Anterior cingulate cortex (tissue), 58 donors: ENCODE measurements around the gene ANGPTL5.
"Not testable (repeated sequence)": the region's sequence is repeated elsewhere in the genome, so short reads cannot be mapped to it uniquely, and the experiment has no call there.

Source experiments
- DNase-seq, 58 donors: peaks; one replicate each; lab custom pipeline; 2025; lab: John Stamatoyannopoulos, UW

The ANGPTL5 gene

GRCh38 chr11:101916422-101916821, at the start of gene ANGPTL5:
Gene ANGPTL5 (minus strand): TSS chr11:101916522. CDS start chr11:101907909, 8,613 bp downstream.
- DNase-seq, result no peak

- not testable (repeated sequence) for DNase-seq
Measured at GRCh38 chr11:101964200-101964599, 47.9 kb upstream of the ANGPTL5 start.

- no peak for DNase-seq
Measured at GRCh38 chr11:101960231-101960630, 43.9 kb upstream of the ANGPTL5 start.

GRCh38 chr11:101955701-101956100, 39.4 kb upstream of the ANGPTL5 start:
- no peak for DNase-seq

- no peak for DNase-seq
Measured at GRCh38 chr11:101955278-101955677, 39.0 kb upstream of the ANGPTL5 start.

- DNase-seq, result no peak
Measured at GRCh38 chr11:101949680-101950220, 33.4 kb upstream of the ANGPTL5 start.

- DNase-seq, result no peak
Measured at GRCh38 chr11:101945448-101945847, 29.1 kb upstream of the ANGPTL5 start.

GRCh38 chr11:101944923-101945322, 28.6 kb upstream of the ANGPTL5 start:
- DNase-seq, result no peak

- no peak for DNase-seq
Measured at GRCh38 chr11:101940901-101941520, 24.7 kb upstream of the ANGPTL5 start.

- DNase-seq, result no peak
Measured at GRCh38 chr11:101931692-101932091, 15.4 kb upstream of the ANGPTL5 start.

GRCh38 chr11:101929294-101929915, 13.1 kb upstream of the ANGPTL5 start:
- no peak for DNase-seq

- no peak for DNase-seq
Measured at GRCh38 chr11:101923554-101923953, 7.2 kb upstream of the ANGPTL5 start.

GRCh38 chr11:101920992-101921391, 4.7 kb upstream of the ANGPTL5 start:
- DNase-seq, result no peak

- no peak for DNase-seq
Measured at GRCh38 chr11:101917226-101917625, 904 bp upstream of the ANGPTL5 start.

- no peak for DNase-seq
Measured at GRCh38 chr11:101915791-101916291, 481 bp downstream of the ANGPTL5 start.

- peak; percentile 71 to 100 (median 94) for DNase-seq
Measured at GRCh38 chr11:101914738-101915426, 1.4 kb downstream of the ANGPTL5 start, which contains the start of gene CEP126. Gene CEP126 (plus strand): TSS chr11:101915010. CDS start chr11:101915285, 275 bp downstream.

GRCh38 chr11:101914341-101914737, 2.0 kb downstream of the ANGPTL5 start:
- DNase-seq, result peak in 2 of 58 donors; percentile 22 to 52

GRCh38 chr11:101913656-101914055, 2.7 kb downstream of the ANGPTL5 start:
- no peak for DNase-seq

- no peak for DNase-seq
Measured at GRCh38 chr11:101912823-101913284, 3.5 kb downstream of the ANGPTL5 start.

- DNase-seq, result no peak
Measured at GRCh38 chr11:101909087-101909486, 7.2 kb downstream of the ANGPTL5 start.

GRCh38 chr11:101907815-101908214, 8.5 kb downstream of the ANGPTL5 start:
- DNase-seq, result no peak
